Caco-2 (cell line): ENCODE data around the gene TMEM184B. TPM values are rescaled to one million over a fixed set of nuclear protein-coding genes. Genes with fewer than 3 reads are reported as not detected.

Experiments
- BruUV-seq: library from RNA; stranded (reverse); fragments of 400-500 nt; replicated peaks from 2 replicates; lab custom pipeline; 2021; lab: Mats Ljungman, UMichigan
- CTCF ChIA-PET: fragments of 300-600 bp; sonication (Branson Sonifier 250); formaldehyde crosslinking; loops from one replicate; lab custom pipeline; 2022; ENCODE audit warnings: antibody characterized with exemption; lab: Charles Lee
- POLR2A ChIA-PET: fragments of 300-600 bp; sonication (Branson Sonifier 250); formaldehyde crosslinking; loops from one replicate; lab custom pipeline; 2022; ENCODE audit warnings: antibody characterized with exemption; lab: Charles Lee
- DNase-seq, 2 experiments: peaks; one replicate each; pipeline versions ENCODE4 v3.0.0 to v3.0.0-alpha.2; 2020 to 2022
- H3K27me3 ChIP-seq: replicated peaks from 2 replicates; pipeline ENCODE4 v1.6.0; 2011; ENCODE audit warnings: low read length; ENCODE audit not compliant: control insufficient read depth, insufficient read depth
- H3K36me3 ChIP-seq: 2 replicates; pipeline ENCODE4 v1.5.1; 2011; ENCODE audit warnings: low read length; ENCODE audit not compliant: control insufficient read depth, insufficient read depth
- H3K4me1 ChIP-seq: fragments of 250-450 bp; sonication (Bioruptor Pico); 2 replicates; pipeline ENCODE4 v1.5.1; 2020; ENCODE audit warnings: mild to moderate bottlenecking
- H3K4me3 ChIP-seq: 2 replicates; pipeline ENCODE4 v1.5.1; 2011; ENCODE audit warnings: low read depth, mild to moderate bottlenecking, control low read depth, low read length
- H3K9me3 ChIP-seq: fragments of 250-450 bp; sonication (Bioruptor Pico); 2 replicates; pipeline ENCODE4 v1.5.1; 2020; ENCODE audit warnings: mild to moderate bottlenecking, moderate library complexity
- H3K27ac Mint-ChIP-seq: one replicate; pipeline ENCODE4 v1.8.0; 2022; ENCODE audit warnings: mixed read lengths; ENCODE audit not compliant: unreplicated experiment
- H3K27me3 Mint-ChIP-seq: one replicate; pipeline ENCODE4 v1.8.0; 2022; ENCODE audit warnings: mixed read lengths; ENCODE audit not compliant: insufficient read depth, unreplicated experiment
- H3K36me3 Mint-ChIP-seq: one replicate; pipeline ENCODE4 v1.8.0; 2022; ENCODE audit warnings: mild to moderate bottlenecking, mixed read lengths; ENCODE audit not compliant: insufficient read depth, unreplicated experiment
- H3K4me1 Mint-ChIP-seq: one replicate; pipeline ENCODE4 v1.8.0; 2022; ENCODE audit warnings: low read depth, mixed read lengths; ENCODE audit not compliant: unreplicated experiment
- H3K4me3 Mint-ChIP-seq: one replicate; pipeline ENCODE4 v1.8.0; 2022; ENCODE audit warnings: mild to moderate bottlenecking, moderate library complexity, mixed read lengths; ENCODE audit not compliant: unreplicated experiment
- H3K9me3 Mint-ChIP-seq: one replicate; pipeline ENCODE4 v1.8.0; 2022; ENCODE audit warnings: mixed read lengths; ENCODE audit not compliant: unreplicated experiment
- CTCF ChIP-seq, 2 experiments: fragments of 200-600 bp in 1 of 2; IDR thresholded peaks; 1 replicate in 1 of 2; 2 replicates in 1 of 2; pipeline versions ENCODE4 v1.5.1 to v1.8.0; 2011 to 2022; ENCODE audit warnings: antibody characterized with exemption in 1 of 2, control low read depth in 1 of 2, inconsistent platforms in 1 of 2, low read depth in 1 of 2, low read length in 1 of 2, mild to moderate bottlenecking in 1 of 2, moderate library complexity in 1 of 2; ENCODE audit not compliant: insufficient read depth in 1 of 2, severe bottlenecking in 1 of 2, unreplicated experiment in 1 of 2
- intact Hi-C: fragments of 100-400 bp; cut with micrococcal nuclease; formaldehyde crosslinking; loops from one replicate; pipeline ENCODE4 v1.10.0; 2022; ENCODE audit not compliant: unreplicated experiment
- total RNA-seq: library from RNA; stranded (reverse); gene quantifications from 2 replicates; pipeline ENCODE4 v1.2.3, GENCODE V29; 2022

Gene TMEM184B
- total RNA-seq, 1 experiment from 2014 or later: 53.3 TPM

GRCh38 chr22:38309614-38310517, 37.1 kb upstream of the TMEM184B start:
- TF ChIP-seq CTCF (IDR thresholded peaks at IDR 0.05; ENCODE audit: insufficient read depth in 1 of 2, low read depth in 1 of 2, low read length in 1 of 2, severe bottlenecking in 1 of 2, unreplicated experiment in 1 of 2): no peak
- H3K36me3 Mint-ChIP-seq: peaks cover 65% of the 10 kb centered on the region
- ChIA-PET CTCF (no interaction called here), POLR2A (interaction anchor here (0.6 kb wide), 1 partner anchor 27 kb away, joined by 3 read pairs; no protein-coding TSS in a partner anchor)
- BruUV-seq: no TSS peak
- Histone ChIP-seq H3K4me3 (no peak overlapping the region), H3K4me1 (no peaks in the 10 kb centered on the region), H3K9me3 (no peaks in the 10 kb centered on the region), H3K27me3 (no peaks in the 10 kb centered on the region), H3K36me3 (peaks cover 2% of the 10 kb centered on the region)
- H3K27me3 Mint-ChIP-seq: no peaks in the 10 kb centered on the region
- DNase-seq: no peak
- no peaks in the 10 kb centered on the region for H3K4me1 Mint-ChIP-seq
- H3K9me3 Mint-ChIP-seq: no peaks in the 10 kb centered on the region
- intact Hi-C loops: no loop called here
- no peak overlapping the region for H3K4me3 Mint-ChIP-seq
- H3K27ac Mint-ChIP-seq: no peak overlapping the region

- Histone ChIP-seq H3K27me3 (no peaks in the 10 kb centered on the region), H3K36me3 (peaks cover 2% of the 10 kb centered on the region), H3K4me1 (no peaks in the 10 kb centered on the region), H3K4me3 (no peak overlapping the region), H3K9me3 (no peaks in the 10 kb centered on the region)
- no peak for TF ChIP-seq CTCF (IDR thresholded peaks at IDR 0.05; ENCODE audit: insufficient read depth in 1 of 2, low read depth in 1 of 2, low read length in 1 of 2, severe bottlenecking in 1 of 2, unreplicated experiment in 1 of 2)
- H3K9me3 Mint-ChIP-seq: no peaks in the 10 kb centered on the region
- POLR2A ChIA-PET: no interaction called here
- H3K4me3 Mint-ChIP-seq: no peak overlapping the region
- CTCF ChIA-PET: no interaction called here
- no peak for DNase-seq
- BruUV-seq: no TSS peak
- no peaks in the 10 kb centered on the region for H3K27me3 Mint-ChIP-seq
- H3K36me3 Mint-ChIP-seq: peaks cover 64% of the 10 kb centered on the region
- no peak overlapping the region for H3K27ac Mint-ChIP-seq
- intact Hi-C loops: no loop called here
- no peaks in the 10 kb centered on the region for H3K4me1 Mint-ChIP-seq
Observed at GRCh38 chr22:38308791-38309498, 36.1 kb upstream of the TMEM184B start.
